Dendritic cell treated with granulocyte-macrophage colony-stimulating factor and Interleukin-4, amounts not matched to agents 40 ng/mL and 50 ng/mL, for 4 days (primary cell): ENCODE data around the gene PTCH1.
A peak's percentile ranks its signal among the peaks of the same experiment; 100 is the strongest.

Experiments
- H3K27ac Mint-ChIP-seq: one replicate; pipeline ENCODE4 v1.8.0; 2022; ENCODE audit warnings: mild to moderate bottlenecking, mixed read lengths
- H3K27me3 Mint-ChIP-seq: one replicate; pipeline ENCODE4 v1.8.0; 2022; ENCODE audit warnings: mild to moderate bottlenecking, mixed read lengths
- H3K36me3 Mint-ChIP-seq: one replicate; pipeline ENCODE4 v1.8.0; 2022; ENCODE audit warnings: low read depth, mixed read lengths
- H3K4me1 Mint-ChIP-seq: one replicate; pipeline ENCODE4 v1.8.0; 2022; ENCODE audit warnings: low read depth, mixed read lengths
- H3K4me3 Mint-ChIP-seq: one replicate; pipeline ENCODE4 v1.8.0; 2022; ENCODE audit warnings: mild to moderate bottlenecking, moderate library complexity, mixed read lengths
- H3K9me3 Mint-ChIP-seq: one replicate; pipeline ENCODE4 v1.8.0; 2022; ENCODE audit warnings: mixed read lengths
- intact Hi-C: fragments of 100-400 bp; cut with micrococcal nuclease; formaldehyde crosslinking; loops from one replicate; pipeline ENCODE4 v1.15.0; 2022

The PTCH1 gene

DNA sequence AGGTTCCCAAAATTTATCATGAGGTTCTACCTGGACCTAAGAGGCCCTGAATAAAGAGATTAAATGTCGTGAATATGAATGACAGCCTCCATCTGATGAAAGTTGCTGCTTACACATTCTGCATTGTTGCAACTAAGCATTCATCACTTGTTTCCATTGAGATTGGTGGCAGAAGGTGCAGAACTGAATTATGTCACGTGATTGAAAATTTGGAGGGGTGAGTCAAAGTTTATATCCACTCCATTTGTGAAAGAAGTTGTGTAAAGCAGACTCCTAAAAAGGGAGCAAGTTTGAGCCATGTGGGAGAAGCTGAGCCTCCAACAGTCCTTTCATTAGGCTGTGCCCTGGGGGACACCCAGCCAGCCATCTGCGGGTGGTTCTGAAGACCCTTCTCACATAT lies 4.9 kb upstream of the PTCH1 start:
- peaks cover 59% of the 10 kb centered on the region for H3K27me3 Mint-ChIP-seq
- peaks cover 4% of the 10 kb centered on the region for H3K4me1 Mint-ChIP-seq
- H3K4me3 Mint-ChIP-seq, result no peak overlapping the region
- peaks cover 21% of the 10 kb centered on the region for H3K9me3 Mint-ChIP-seq
- no peaks in the 10 kb centered on the region for H3K36me3 Mint-ChIP-seq
- intact Hi-C loops, result no loop called here
- H3K27ac Mint-ChIP-seq, result no peak overlapping the region

DNA sequence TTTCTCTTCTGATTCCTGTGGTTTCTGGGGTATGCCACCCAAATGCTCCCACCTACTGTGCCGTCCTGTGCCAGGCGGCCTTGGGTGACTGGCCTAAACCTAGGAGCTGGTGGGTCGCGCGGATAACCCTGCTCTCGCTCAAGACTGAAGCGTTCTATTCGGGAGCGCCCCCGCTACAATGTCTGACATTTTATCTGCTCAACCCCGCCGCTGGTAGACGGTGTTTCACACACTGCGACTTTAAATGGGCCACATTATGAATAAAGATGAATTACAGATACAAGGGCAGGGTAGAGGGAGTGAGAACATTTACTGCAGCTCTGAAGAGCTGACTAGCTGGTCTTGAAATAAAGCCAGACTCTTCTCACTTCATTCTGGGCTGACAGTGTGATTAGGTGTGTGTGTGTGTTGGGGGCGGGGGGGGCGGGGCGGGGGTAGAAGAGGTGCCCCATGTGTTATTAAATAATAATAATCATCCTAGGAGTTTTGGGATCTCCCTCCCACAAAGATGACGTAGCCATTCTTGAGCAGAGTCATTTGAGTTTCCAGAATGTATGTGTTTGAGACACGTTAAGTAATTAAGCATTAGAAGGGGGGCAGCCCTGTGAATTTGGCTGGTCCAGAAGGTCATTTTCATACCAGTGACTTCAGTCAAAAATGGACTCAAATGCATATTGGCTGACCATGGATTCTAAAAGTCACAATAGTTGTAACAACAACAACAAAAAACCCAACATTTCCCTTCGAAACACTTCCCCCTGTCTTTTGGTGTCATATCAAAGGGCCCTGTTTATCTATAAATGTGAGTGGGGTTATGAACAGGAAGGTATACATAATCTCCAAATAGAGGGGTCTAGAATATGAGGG lies 1.0 kb upstream of the PTCH1 start:
- Mint-ChIP-seq H3K27me3 (peaks cover 88% of the 10 kb centered on the region), H3K9me3 (peaks cover 21% of the 10 kb centered on the region), H3K36me3 (no peaks in the 10 kb centered on the region), H3K27ac (no peak overlapping the region), H3K4me3 (no peak overlapping the region), H3K4me1 (peaks cover 12% of the 10 kb centered on the region)
- intact Hi-C loops, result loop anchor here (10.0 kb wide), 1 partner anchor 697 kb away; no protein-coding TSS in a partner anchor

DNA sequence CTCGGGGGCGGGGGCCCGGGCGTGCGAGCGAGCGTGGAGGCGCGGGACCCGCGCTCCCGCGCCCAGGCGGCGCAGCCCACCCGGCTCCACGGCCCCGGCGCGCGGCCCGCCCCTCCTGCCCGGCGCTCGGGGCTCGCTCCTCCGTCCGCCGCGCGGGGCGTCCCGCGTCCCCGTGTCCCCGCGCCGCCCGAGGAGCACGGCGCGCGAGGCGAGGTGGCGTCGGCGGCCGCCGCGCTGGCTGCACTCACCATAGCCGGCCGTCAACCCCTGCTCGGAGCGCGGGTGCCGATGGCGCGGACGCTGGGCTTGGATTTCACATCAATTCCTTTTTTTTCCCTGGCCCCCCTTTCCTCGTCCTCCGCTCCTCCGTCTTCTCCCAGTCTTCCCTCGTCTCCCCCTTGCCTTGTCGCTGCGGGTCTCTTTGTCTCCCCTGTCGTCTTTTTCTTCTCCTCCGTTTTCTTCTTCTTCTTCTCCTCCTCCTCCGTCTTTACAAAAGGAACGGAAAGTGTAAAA lies 494 bp downstream of the PTCH1 start:
- no peaks in the 10 kb centered on the region for H3K36me3 Mint-ChIP-seq
- peak overlapping the region; percentile 80 for H3K4me3 Mint-ChIP-seq
- peak overlapping the region; percentile 19 for H3K27ac Mint-ChIP-seq
- intact Hi-C loops, result loop anchor here (10.0 kb wide), 1 partner anchor 699 kb away; no protein-coding TSS in a partner anchor
- H3K27me3 Mint-ChIP-seq, result peaks cover 95% of the 10 kb centered on the region
- peaks cover 23% of the 10 kb centered on the region for H3K4me1 Mint-ChIP-seq
- H3K9me3 Mint-ChIP-seq, result peaks cover 21% of the 10 kb centered on the region

DNA sequence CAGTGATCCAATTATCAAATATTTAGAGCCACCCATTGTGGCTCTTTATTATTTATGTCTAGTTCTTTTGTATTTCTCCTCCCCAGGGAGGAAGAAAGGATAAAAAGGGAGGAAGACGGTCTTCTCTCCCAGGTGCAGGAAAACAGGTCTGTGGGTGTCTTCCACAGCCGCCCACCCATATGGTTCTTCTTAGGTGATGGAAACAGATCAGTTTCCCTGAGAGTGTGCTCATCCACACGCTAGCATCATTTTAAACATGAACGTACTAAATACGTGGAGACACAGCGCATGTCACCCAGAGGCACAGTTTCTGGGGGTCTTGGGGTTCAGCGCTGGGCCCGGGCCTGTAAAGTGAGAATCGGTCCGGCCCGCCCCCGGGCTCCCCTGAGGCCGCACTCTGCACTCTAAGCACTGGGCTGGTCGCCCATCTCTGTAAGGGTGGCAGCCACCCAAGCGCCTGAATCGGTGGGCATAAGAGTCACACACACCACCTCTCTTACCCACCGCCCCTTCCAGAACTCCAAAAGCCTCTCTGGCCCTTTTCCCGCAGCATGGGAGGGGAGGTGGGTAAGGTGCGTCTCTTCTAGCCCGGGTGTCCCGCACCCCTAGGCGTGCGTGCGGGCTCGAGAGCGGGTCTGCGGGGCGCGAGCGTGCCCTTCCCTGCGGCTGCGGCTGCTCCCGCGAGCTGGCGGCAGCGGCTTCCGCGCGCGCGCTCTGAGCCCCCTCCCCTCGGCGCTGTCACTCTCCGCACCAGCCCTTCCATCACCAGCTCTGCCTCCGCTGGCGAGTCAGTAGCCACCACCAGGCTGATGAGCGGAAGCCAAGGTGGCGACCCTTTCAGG lies 1.3 kb downstream of the PTCH1 start:
- H3K27ac Mint-ChIP-seq, result no peak overlapping the region
- intact Hi-C loops, result loop anchor here (10.0 kb wide), 1 partner anchor 699 kb away; no protein-coding TSS in a partner anchor

DNA sequence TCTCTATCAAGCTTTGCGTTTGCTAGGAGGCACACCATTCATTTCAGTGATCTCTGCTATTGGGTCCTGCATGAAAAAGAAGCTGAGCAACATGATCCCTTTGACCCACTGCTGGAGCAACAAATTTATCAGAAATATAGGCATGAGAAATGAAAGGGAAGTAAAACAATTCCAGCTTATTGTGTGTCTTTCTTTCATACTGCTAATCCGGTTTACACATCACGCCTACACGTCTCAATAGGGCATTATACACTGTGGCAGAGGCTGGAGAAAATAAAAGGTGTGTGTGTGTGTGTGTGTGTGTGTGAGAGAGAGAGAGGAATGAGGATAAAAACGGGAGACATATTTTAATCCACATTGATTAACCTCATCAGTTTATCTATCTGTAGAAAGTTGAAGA lies 2.4 kb downstream of the PTCH1 start:
- no peak overlapping the region for H3K27ac Mint-ChIP-seq
- peaks cover 7% of the 10 kb centered on the region for H3K9me3 Mint-ChIP-seq
- intact Hi-C loops, result loop anchor here (10.0 kb wide), 1 partner anchor 700 kb away; no protein-coding TSS in a partner anchor
- peaks cover 92% of the 10 kb centered on the region for H3K27me3 Mint-ChIP-seq
- no peak overlapping the region for H3K4me3 Mint-ChIP-seq
- H3K4me1 Mint-ChIP-seq, result peaks cover 39% of the 10 kb centered on the region
- H3K36me3 Mint-ChIP-seq, result peaks cover 6% of the 10 kb centered on the region

More for the DNA sequence above, 1.3 kb downstream of the PTCH1 start:
- Mint-ChIP-seq H3K9me3 (peaks cover 19% of the 10 kb centered on the region), H3K4me1 (peaks cover 27% of the 10 kb centered on the region), H3K36me3 (peaks cover 3% of the 10 kb centered on the region), H3K27me3 (peaks cover 92% of the 10 kb centered on the region), H3K4me3 (no peak overlapping the region)

DNA sequence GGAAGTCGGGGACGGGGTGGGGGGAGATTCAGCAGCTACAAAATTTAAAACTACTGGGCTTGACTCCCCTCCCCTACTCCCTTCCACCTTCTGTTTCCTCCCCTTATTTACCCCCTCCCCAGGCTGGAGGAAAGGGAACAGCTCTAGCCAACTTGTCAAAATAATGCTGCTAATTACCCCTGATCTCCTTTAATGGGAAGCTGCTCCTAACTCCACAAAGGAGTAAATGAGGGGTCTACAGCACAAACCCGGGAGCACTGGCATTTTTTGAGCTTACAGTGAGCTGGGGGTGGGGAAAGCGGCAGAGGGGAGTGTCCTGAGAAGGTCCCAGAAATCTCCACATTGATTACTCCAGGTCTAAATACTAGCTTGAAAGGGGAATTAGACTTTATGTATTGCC lies 3.1 kb downstream of the PTCH1 start:
- Mint-ChIP-seq H3K4me1 (peaks cover 45% of the 10 kb centered on the region), H3K9me3 (peaks cover under 1% of the 10 kb centered on the region), H3K27me3 (peaks cover 92% of the 10 kb centered on the region), H3K4me3 (no peak overlapping the region), H3K36me3 (peaks cover 6% of the 10 kb centered on the region), H3K27ac (no peak overlapping the region)
- intact Hi-C loops, result loop anchor here (10.0 kb wide), 1 partner anchor 701 kb away; no protein-coding TSS in a partner anchor

DNA sequence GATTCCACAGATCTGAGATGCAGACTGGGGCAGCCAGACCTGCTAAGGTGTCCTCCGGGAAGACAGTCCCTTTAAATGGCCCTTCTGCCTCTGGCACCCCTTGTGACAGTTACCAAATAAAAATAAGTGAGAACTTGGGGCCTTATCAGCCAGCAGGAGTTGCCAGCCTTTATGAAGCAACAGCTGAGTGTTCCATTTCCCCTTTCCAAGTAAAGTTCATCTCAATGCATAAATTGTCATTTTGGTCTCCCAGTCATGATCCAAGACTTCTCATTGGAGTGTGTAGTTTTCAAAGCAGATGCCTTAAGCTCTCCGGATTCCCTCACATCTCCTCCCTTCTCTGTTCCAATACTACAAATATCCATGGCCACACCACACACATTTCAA lies 4.1 kb downstream of the PTCH1 start:
- H3K36me3 Mint-ChIP-seq, result peaks cover 6% of the 10 kb centered on the region
- H3K9me3 Mint-ChIP-seq, result no peaks in the 10 kb centered on the region
- H3K27ac Mint-ChIP-seq, result no peak overlapping the region
- H3K27me3 Mint-ChIP-seq, result peaks cover 89% of the 10 kb centered on the region
- intact Hi-C loops, result loop anchor here (10.0 kb wide), 1 partner anchor 702 kb away; no protein-coding TSS in a partner anchor
- H3K4me1 Mint-ChIP-seq, result peaks cover 50% of the 10 kb centered on the region
- H3K4me3 Mint-ChIP-seq, result no peak overlapping the region

DNA sequence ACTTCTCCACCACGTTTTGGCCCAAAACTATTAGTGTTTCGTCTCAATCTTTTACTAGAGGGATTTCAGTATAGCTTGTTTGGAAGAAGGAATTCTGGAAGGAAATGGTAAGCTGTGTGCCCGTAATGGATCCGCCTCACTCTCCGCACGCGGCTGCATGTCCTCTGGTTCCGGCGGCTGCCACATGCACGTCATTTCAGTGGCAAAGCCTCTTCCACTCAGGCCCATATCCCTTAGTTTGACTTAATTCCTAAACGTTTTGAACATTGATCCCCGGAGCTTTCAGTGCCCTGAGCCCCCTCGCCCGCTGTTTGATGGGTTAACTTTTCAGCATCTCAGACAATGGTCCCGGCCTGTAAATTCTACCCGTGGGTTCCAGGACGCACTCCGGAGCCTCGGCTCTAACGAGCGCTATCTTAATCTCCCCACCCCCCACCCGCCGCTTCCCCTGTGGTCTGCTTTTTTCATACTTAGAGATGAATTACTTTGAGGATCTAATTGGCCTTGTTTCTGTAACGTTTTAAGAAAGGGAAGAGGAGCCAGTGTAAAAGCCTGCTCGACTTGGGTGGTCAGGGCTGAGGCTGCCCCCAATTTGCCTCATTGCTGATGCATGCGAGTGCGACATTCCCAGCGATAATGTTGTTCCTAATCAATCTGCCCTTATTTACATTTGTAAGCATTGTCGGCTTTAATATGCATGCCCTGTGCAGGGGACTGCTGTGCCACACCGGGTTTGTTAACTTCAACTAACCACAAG lies 4.6 kb downstream of the PTCH1 start:
- Mint-ChIP-seq H3K4me1 (peaks cover 56% of the 10 kb centered on the region), H3K36me3 (peaks cover 6% of the 10 kb centered on the region), H3K4me3 (no peak overlapping the region), H3K27ac (no peak overlapping the region), H3K9me3 (no peaks in the 10 kb centered on the region), H3K27me3 (peaks cover 89% of the 10 kb centered on the region)
- intact Hi-C loops, result loop anchor here (10.0 kb wide), 1 partner anchor 703 kb away; no protein-coding TSS in a partner anchor

DNA sequence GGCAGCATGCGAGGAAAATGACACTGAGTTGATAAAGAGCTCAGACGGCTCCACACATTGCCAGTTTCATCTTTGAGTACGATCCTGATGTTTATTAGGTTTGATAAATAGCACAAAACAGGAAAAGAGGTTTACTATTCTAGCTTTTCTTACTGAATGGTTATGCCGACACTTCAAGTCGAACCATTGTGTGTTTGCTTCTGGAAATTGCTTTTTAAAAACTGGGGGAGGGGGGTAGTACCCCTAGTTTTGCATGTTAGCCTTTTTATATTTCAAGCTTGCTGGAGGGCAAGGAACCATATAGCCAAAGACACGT lies 5.2 kb downstream of the PTCH1 start:
- Mint-ChIP-seq H3K4me3 (peak overlapping the region; percentile 69), H3K27me3 (peaks cover 89% of the 10 kb centered on the region), H3K9me3 (no peaks in the 10 kb centered on the region), H3K27ac (no peak overlapping the region), H3K36me3 (peaks cover 6% of the 10 kb centered on the region), H3K4me1 (peaks cover 57% of the 10 kb centered on the region)
- intact Hi-C loops, result loop anchor here (10.0 kb wide), 1 partner anchor 703 kb away; no protein-coding TSS in a partner anchor

DNA sequence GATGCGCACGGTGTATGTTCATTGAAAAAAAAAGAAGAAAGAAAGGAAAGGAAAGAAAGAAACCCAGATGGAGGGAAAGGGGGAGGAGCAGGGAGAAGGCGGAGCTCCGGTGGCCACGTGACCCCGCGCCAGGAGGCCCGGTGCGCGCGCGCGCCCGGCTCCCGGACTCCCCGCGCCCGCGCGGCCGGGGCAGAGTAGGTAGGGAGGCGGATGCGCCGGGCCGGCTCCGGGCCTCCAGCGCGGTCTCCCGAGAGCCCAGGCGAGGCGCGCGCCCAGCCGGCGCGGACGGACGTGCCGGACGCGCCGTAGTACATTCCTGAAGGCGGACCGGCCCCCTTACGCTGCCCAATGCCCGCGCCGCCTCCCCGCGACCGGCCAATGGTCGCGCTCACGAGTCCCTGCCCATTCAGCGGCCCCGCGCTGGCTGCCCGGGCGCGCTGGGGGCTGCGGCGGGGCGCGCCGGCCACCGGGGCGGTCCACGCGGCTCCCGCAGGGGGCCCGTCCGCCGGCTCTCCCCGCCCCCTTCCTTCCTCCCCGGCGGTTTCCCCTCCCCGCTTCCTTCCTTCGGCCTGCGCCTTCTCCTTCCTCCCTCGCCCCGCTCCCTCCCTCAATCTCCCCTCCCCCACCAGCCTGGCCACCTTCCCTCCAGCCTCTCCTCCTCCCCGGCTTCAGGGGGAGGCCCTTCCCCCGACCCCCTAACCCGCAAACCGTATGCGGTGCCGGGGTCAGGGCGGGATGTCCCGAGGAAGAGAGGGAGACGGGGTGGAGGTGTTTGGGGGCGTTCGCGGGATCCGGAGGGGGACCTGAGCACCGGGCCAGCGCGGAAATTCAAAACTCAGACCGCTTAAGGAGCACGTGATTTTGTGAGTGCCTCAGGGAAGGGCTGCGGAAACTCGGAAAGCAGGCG lies 5.8 kb downstream of the PTCH1 start:
- intact Hi-C loops, result loop anchor here (10.0 kb wide), 1 partner anchor 704 kb away; no protein-coding TSS in a partner anchor
- Mint-ChIP-seq H3K9me3 (no peaks in the 10 kb centered on the region), H3K36me3 (peaks cover 6% of the 10 kb centered on the region), H3K4me3 (peak overlapping the region; percentile 94), H3K27ac (no peak overlapping the region), H3K27me3 (peaks cover 92% of the 10 kb centered on the region), H3K4me1 (peaks cover 57% of the 10 kb centered on the region)

DNA sequence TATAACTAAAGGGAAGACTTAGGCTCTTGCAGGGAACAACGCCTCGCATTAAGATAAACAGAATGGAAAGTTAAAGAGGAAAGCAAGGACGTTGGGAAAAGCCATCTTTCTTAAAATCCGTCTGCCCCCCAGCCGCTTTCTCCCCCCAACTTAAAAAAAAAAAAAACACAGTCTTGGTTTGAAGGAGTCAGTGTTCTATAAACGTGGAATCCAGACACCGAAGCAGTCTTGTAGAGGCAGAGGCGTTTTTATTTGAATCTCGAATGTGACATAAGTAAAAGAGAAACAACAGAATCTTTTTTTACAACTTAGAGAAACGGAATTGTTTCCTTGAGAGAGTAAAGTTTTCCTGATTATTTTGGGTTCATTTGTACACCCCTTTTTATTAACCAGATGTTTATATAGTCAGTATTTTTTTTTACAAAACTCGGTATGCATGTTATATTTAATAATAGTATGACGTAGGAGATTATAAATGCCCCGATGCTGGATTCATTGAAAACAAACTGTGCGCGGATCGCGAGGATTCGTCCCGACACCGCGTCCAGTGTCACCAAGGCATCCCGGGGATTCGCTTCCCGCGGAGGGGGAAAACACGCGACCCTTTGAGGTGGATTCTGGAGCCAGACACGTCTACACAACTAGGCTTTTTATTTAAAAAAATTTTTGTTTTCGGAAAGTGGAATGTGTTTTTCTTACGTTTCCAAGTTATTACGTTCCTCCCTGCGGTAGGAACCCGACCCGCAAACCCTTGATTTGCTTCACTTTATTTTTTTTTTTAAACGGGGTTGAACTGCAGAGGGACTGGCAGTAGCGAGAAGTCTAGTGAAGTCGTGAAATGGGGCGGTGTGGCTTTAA lies 6.7 kb downstream of the PTCH1 start:
- H3K4me1 Mint-ChIP-seq, result peaks cover 57% of the 10 kb centered on the region
- intact Hi-C loops, result loop anchor here (10.0 kb wide), 2 partner anchors 185 to 705 kb away; no protein-coding TSS in a partner anchor
- H3K36me3 Mint-ChIP-seq, result peaks cover 6% of the 10 kb centered on the region
- peak overlapping the region; percentile 94 for H3K4me3 Mint-ChIP-seq
- H3K27ac Mint-ChIP-seq, result no peak overlapping the region
- no peaks in the 10 kb centered on the region for H3K9me3 Mint-ChIP-seq
- H3K27me3 Mint-ChIP-seq, result peaks cover 89% of the 10 kb centered on the region
